Stomach (tissue), 4 donors: ENCODE results near the gene RAB4B.
"Not testable (repeated sequence)": the region's sequence is repeated elsewhere in the genome, so short reads cannot be mapped to it uniquely, and the experiment has no call there.

Experiments
- CTCF ChIP-seq, 7 experiments: fragments of 450-650 bp in 4 of 7; fragments of 200-600 bp in 3 of 7; sonication (generic) in 3 of 7; IDR thresholded peaks; one replicate each; pipeline ENCODE4 v1.5.1; 2016 to 2019; ENCODE audit warnings: antibody characterized with exemption in 7 of 7, control low read depth in 2 of 7, mild to moderate bottlenecking in 1 of 7
- EP300 ChIP-seq: sonication (generic); formaldehyde crosslinking; IDR thresholded peaks from one replicate; pipeline ENCODE4 v1.6.1; 2017; ENCODE audit warnings: antibody characterized with exemption
- POLR2A ChIP-seq, 4 donors: fragments of 450-650 bp; IDR thresholded peaks; one replicate each; pipeline ENCODE4 v1.6.1; 2016; ENCODE audit warnings: antibody characterized with exemption in 4 of 4, control low read depth in 2 of 4, mild to moderate bottlenecking in 1 of 4, moderate library complexity in 1 of 4
- POLR2AphosphoS5 ChIP-seq, 3 donors: sonication (generic); formaldehyde crosslinking; IDR thresholded peaks; one replicate each; pipeline ENCODE4 v1.6.1; 2016; ENCODE audit warnings: antibody characterized with exemption in 3 of 3

- TF ChIP-seq POLR2A (IDR thresholded peaks at IDR 0.05); CTCF (IDR thresholded peaks at IDR 0.05); POLR2AphosphoS5 (IDR thresholded peaks at IDR 0.05); EP300: not testable (repeated sequence)
Observed at GRCh38 chr19:40843653-40844052, 65.6 kb downstream of the RAB4B start.
